Measurements from ENCODE around the gene SUN5.

DNA sequence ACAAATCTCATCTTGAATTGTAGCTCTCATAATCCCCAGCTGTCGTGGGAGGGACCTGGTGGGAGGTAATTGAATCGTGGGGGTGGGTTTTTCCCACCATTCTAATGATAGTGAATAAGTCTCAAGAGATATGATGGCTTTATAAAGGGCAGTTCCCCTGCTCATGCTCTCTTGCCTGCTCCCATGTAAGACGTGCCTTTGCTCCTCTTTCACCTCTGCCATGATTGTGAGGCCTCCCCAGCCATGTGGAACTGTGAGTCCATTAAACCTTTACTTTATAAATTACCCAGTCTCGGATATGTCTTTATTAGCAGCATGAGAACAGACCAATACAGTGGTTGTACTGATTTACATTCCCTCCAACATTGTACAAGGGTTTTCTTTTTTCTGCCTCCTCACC, 69.7 kb downstream of the SUN5 start:
- TF ChIP-seq POLR2A (IDR thresholded peaks at IDR 0.05) (no peak), CTCF (IDR thresholded peaks at IDR 0.05) (no peak)

All from sigmoid colon (tissue), 3 donors.